HG03280 (cell line): ENCODE results near the gene SEMA5A.

Experiments used
- ATAC-seq: cut with Tn5 transposase; IDR thresholded peaks from one replicate; pipeline ENCODE4 v1.9.1; 2021; ENCODE audit warnings: mild to moderate bottlenecking, moderate library complexity; ENCODE audit not compliant: unreplicated experiment

The SEMA5A gene

DNA sequence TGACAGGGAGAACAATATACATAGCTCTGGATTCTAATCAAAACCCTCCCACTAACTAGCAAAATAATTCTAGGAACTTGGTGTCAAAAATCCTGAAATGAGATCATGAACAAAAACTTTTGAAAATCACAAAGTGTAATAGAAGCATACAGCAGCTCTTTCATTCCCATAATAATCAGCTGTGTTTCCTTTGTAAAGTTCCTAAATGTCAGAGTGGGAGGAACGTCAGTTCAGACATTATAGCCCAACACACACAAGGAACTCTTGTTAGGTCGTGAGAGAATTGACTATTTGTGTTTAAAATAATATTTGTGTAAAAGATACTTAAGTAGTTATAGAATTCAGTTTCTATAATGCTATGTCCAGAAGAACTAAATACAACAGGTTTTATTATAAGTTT lies 312.8 kb downstream of the SEMA5A start:
- ATAC-seq, result no peak

- no peak for ATAC-seq
Measured at GRCh38 chr5:9231842-9232241, 314.0 kb downstream of the SEMA5A start.

DNA sequence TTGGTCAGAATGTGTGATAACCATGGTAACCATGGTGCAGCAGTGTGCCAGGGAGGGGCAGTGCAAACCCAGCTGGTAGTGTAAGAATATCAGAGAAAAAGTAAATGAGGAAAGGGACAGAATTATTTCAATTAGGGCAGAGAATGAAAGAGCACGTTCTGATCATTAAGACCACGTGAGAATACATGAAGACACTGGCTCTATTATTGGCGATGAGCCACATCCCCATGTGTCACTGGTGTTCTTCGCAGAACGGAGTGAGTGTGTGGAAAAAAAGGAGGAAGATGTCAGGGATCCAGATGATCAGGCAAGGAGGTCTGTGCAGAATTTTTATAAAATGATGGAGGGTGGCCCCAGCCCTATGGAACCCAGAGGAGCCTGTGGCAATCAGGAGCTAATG lies 315.5 kb downstream of the SEMA5A start:
- ATAC-seq, result no peak

DNA sequence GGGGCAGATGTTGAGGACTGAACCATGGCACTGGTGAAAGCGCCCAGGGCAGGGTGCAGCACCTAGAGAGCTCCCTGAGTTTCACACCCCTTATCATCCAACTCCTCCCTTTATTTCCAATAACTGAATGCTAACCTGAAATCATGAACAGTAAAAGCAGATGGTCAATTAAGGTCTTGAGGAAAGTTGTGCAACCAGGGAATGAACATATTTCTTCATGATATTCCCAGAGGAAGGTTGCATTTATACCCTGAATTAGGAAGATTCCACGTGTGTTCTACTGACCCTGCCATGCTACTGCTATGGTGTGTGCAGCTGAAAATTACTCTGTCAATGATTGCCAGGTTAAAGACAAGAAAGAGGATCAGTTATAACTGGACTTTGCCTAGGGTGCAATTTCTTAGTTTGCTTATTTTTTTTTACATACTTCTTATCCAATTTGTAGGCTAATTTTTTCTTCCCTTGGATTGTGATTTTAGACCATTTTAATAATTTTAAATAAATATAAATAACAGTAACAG lies 319.8 kb downstream of the SEMA5A start:
- ATAC-seq, result no peak

DNA sequence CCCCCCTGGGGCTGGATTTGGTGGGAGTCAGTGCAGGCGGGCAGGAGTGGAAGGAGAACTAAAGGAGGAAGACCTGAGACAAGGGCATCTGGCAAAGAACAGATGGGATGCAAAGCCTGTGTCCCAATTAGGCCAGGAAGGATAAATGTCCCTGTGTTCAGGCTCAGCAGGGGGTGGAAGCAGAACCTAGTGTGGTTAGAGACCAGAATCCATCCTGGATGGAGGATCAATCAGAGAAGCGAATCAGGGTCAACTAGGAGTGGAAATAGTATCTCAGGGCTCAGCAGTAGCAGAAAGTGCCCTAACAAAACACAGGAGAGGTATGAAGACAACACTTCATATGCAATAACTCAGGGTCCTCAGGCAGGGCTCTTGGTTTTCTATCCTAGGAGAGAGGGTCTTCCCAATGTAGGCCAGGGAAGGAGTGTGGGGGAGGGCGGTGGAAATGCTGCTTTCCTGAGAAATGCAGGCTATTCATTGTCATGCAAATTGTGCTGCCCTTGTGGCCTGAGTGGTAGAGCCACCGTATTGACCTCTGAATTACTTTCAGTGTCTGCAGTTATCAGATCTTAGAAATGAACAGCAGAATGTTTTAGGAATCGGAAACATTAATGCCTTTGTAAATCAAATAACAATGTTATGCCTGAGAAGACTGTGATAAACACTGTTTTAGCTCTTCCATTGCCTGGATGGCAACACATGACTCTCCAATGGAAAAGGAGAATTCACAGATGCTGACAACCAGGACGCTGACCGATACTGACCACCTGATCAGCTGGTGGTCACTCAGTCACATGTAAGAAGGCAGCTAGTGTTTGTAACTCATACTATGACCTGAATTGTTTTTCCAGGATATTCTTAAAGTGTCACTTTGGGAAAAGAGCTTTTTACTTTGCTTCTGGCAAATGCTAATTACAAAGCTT lies 323.6 kb downstream of the SEMA5A start:
- no peak for ATAC-seq

GRCh38 chr5:9218358-9218757 lies 327.5 kb downstream of the SEMA5A start:
- ATAC-seq, result no peak

- no peak for ATAC-seq
Measured at GRCh38 chr5:9212605-9213004, 333.3 kb downstream of the SEMA5A start.

GRCh38 chr5:9209846-9210492 lies 335.9 kb downstream of the SEMA5A start:
- no peak for ATAC-seq

DNA sequence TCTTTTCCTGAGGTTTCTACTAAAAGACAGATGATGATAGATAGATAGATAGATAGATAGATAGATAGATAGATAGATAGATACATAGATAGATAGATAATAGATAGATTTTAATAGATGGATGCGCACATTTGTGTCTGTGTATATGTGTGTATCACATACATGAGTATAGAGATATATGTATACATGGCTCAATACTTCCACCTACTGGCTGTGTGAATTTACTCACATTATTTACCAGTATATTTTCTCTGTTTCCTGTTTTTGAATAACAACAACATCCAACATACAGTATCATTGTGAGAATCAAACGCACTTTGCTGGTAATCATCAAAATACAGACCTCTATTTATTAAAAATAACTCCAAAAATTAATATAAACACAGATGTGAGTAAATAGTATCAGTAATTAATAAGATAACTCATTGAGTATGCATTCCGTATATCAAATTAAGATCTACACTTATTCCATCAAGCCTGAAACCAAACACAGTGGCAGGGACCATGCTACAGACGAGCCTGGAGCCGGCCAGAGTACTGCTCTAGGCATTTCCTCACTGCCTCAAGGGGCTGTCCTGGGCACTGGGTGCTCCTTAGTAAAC lies 338.0 kb downstream of the SEMA5A start:
- peak; percentile 78 for ATAC-seq

DNA sequence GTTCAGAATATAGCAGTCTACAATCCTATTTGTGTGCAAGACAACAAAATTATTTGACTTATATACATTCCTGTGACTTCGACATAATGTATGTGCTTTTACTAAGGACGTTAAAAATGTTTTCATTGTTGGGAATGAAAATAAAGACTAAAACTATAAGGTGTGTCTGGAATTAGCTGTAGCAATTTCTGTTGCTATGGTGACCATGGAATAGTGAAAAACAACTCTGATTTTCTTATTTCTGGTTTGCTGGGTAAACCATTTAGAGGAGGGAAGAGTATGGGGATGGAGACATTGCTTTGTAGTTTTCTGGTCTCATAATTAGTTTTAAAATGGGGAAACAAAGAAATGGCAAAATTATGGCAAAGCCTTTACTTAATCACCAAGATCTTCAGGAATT lies 343.2 kb downstream of the SEMA5A start:
- ATAC-seq, result no peak

DNA sequence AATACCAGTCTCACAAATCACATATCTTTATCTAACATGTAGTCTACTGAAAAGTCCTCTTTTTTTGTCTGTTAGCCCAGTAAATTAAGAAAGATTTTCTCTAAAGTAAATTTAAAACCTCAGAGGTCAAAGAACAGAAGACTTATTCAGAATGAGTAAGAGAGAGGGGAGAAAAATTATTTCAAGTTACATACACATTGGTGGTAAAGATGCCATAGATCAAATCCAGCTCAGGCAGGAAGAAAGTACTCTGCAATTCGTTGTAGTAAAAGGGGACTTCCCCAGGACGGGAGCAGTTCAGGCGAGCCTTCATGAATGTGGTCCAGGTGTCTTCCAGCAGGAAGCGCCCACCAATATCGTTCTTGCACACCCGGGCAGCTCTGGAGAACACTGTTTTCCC lies 344.1 kb downstream of the SEMA5A start:
- no peak for ATAC-seq

GRCh38 chr5:9201011-9201410 lies 344.9 kb downstream of the SEMA5A start:
- ATAC-seq, result no peak

- no peak for ATAC-seq
Measured at GRCh38 chr5:9198394-9198793, 347.5 kb downstream of the SEMA5A start.

- ATAC-seq, result peak; percentile 95
Measured at GRCh38 chr5:9197881-9198260, 348.0 kb downstream of the SEMA5A start.

GRCh38 chr5:9196403-9197227 lies 349.3 kb downstream of the SEMA5A start:
- no peak for ATAC-seq

- no peak for ATAC-seq
Measured at GRCh38 chr5:9194509-9194908, 351.4 kb downstream of the SEMA5A start.

- ATAC-seq, result no peak
Measured at GRCh38 chr5:9192266-9192665, 353.6 kb downstream of the SEMA5A start.

DNA sequence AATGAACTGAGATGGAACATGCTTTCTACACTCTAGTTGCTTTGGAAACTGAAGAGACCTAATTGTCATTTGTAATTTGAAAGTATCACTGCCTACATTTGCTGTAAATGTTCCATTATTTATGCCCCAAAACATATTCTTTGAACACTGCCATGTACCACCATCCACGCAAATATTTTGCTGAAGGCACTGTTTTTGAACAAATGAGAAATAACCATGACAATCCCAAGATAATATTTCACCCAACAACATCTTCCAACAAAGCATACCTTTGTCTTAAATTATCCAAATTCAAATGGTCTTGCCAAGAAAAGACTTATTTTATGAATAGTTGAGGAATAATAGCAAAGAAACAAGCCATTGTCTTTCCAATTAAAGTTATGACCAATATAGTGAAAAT lies 356.2 kb downstream of the SEMA5A start:
- no peak for ATAC-seq

- no peak for ATAC-seq
Measured at GRCh38 chr5:9188956-9189355, 356.9 kb downstream of the SEMA5A start.

- ATAC-seq, result peak; percentile 55
Measured at GRCh38 chr5:9188131-9188530, 357.7 kb downstream of the SEMA5A start.

GRCh38 chr5:9187614-9188013 lies 358.3 kb downstream of the SEMA5A start:
- no peak for ATAC-seq
